Measurements from ENCODE around the gene SIVA1.

Gene SIVA1

GRCh38 chr14:104785708-104786080 is 32.7 kb downstream of the SIVA1 start:
- DNase-seq: no peak

GRCh38 chr14:104786091-104786586 is 33.2 kb downstream of the SIVA1 start:
- no peak for DNase-seq

- no peak for DNase-seq
Measured at GRCh38 chr14:104786726-104787675, 34.1 kb downstream of the SIVA1 start.

DNA sequence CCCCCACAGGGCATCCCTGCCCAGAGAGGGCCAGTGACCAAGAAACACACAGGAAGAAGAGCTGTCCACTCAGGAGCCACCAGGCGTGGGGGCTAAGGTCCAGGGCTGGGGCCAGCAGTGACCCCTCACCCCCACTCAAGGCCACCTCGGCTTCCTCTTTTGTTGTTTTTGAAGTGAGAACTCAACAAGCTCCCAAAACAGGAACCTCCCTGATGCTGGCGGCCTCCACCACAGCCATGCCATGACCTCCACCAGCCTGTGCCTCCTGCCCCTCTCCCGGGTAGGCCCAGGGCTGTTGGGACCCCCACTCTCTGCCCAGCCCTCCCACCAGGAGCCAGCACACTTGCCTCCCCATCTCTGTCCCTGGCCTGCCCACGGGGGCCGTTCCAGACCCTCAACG is 34.8 kb downstream of the SIVA1 start:
- DNase-seq: no peak

DNA sequence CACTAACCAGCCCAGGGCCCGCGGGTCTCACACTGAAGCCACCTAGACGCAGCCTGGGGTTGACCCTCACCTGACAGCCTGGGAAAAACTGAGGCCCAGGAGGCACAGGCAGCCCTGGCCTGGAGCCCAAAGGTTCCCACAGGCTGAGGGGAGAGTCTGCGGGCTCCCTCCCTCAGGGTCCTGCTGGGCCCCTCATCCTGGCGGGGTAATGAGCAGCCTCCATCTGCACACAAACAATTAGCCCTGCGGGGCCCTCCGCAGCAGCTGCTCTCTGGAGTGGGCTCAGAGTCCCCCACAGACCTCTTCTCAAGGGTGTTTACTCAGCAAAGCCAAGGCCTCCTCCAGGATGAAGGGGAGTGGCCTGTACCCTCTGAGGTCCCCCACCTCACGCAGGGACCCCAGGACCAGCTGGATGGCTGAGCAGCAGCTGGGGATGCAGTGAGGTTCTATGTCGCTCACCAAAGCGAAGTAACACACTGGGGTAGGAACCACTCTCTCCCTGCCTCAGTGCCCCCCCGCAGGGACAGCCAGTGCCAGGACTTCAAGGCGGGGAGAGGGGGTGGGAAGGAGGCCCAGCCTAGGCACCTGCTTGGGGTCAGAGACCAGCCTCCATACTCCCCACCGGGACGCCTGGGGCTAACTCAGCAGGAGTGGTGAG is 35.3 kb downstream of the SIVA1 start:
- DNase-seq: no peak

DNA sequence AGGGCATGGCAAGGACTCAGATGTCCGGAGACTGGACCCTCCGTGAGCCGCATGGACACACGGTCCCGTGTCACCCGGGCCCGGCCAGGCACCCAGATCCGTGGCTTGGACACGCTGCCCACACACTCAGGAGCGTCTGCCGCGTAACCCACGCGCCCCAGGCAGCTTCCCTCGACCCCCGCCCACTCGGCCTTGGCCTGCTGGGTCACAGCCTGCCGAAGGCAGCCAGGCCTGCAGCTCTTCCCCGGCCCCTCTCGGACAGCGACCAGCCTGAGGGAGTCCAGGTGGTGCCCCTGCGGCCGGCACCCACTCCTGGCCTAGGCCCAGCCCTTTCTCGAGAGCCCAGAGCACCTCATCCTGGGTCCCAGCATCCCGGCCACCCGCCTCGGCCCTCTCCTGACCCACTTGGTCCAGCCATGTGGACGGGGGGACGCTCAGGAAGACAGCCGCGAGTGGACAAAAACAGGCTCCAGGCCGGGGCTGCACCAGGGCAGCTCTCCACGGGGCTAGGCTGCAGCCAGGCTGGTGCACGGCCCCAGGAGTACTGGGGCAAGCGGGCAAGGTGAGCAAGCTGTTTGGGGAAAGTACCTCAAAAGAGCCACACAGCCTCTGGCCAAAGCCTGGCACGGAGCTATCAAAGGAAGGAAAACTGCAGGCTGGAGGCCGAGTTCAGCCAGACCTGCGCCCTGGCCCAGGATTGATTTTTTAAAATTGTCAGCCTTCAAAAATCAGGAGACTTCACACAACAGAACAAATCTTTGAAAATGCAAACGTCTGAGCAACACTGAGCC is 36.1 kb downstream of the SIVA1 start:
- DNase-seq: no peak

DNA sequence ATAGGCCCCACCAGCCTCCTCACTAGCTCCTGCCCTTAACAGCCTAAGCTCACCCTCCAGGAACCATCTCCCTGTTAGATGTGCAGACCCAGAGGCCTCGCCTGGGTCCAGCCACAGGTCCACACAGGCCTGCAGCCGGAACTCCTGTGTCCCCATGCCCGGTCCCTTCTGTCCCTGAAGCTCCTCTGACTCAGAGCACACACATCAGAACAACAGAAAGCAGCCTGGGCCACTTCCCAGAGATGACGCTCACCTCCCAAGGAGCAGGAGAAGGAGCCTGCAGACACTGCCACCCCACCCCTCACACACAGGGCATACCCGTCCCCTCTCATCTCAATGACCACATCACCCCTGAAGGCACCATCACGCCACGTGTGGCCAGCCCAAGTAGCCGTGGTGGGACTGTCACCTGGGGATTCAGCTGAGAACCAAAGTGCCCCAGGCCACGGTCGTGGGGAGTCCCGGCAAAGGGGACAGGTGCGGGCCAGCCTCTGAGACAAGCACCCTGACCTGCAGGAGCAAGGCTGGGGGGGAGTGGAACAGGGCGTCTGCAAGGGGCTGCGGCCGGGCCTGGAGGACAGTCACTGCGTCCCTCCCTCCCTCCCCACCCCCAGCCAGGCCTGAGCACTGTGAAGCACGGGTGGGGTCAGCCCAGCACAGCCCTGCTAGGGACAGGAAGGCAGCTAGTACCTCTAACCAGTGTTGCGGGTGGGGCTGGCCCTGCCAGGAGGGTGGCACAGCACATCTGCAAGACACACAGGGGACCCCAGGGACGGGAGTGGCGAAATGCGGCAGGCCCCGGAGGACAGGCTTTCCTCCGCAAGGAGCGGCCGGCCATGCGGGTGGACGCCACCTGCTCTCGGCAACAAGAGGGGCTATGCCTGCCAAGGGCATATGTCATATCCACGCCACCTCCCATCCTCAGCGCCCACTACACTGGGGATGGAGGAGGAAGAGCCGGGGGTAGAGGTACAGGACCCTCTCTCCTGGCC is 37.1 kb downstream of the SIVA1 start:
- DNase-seq: no peak

GRCh38 chr14:104791425-104791824 is 38.5 kb downstream of the SIVA1 start:
- DNase-seq: no peak

DNA sequence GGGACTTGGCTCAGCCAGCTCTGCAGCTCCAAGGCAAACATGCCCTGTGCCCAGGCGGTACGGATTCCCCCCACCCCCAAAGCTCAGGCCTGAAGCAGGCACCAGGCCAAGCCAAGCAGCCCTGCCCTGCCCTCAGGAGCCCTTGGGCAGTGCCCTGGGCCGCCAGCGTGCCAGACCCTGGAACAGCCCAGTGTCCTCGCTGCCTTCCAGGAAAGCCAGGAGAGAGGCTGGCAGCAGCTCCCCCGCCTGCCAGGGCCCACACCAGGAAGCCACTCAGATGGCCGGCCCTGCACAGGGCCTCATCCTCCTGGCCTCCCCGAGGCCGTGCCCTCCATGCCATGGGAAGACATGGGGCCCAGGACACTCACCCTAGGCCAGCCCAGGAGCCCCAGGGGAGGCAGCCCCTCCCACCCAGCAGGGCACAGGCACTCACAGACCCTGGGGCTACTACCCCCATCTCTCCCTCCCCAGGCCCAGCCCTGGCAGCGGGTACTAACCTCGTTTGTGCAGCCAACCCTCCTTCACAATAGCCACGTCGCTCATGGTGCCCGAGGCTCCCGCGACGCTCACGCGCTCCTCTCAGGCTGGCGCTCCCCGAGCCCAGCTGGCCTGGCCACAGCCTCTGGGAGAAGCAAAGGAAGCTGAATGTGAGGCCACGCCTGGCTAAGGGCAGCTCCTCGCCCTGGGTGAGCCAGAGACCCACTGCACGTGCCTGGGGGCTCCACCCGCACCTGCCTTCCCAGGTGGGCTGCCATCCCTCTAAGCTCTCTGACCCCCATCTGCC is 39.3 kb downstream of the SIVA1 start:
- DNase-seq: no peak

DNA sequence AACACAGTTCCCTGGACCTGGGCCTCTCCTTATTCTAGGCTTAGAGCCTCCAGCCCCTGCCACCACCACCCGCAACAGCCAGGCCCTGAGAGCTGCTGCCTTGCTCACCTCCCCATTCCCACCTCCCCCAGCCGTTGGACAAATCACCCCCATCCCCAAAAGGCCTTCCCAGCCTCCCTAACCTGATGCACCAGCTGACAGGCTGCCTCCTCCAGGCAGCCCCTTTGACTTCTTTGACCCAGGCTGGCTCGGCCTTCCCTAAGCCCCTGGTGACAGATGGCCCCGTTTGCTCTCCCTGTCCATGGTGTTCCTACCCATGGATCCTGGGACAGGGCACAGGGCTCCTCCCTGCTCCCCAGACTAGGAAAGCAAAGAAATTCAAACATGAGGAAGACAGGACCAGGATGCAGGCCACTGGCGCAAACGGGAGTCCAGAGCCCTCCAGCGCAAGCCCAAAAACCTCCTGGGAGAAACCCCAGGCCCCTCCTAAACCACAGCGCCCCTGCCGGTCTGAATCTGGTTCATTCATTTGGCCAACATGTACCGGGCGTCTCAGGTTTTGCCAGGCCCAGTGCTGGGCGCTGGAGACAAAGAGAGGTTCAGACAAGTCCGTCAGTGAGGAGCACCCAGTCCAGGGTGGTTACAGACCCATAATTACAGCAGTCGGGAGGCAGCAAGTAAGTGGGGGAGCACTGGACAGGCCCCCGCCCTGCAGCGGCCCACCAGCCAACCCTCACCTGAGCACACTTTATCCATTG is 40.2 kb downstream of the SIVA1 start:
- no peak for DNase-seq

DNA sequence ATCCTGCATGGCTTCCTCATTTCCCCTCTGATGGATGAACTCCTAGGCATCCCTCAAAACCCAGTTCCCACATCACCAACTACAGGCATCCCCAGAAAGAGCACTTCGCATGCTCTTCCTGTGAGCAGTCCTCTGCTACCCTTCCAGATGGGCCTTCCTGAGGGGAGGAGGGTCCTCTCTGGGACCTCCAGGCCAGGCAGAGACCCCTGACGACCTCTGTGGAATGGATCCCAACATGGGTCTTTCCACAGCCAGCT is 40.7 kb downstream of the SIVA1 start:
- DNase-seq: no peak

DNA sequence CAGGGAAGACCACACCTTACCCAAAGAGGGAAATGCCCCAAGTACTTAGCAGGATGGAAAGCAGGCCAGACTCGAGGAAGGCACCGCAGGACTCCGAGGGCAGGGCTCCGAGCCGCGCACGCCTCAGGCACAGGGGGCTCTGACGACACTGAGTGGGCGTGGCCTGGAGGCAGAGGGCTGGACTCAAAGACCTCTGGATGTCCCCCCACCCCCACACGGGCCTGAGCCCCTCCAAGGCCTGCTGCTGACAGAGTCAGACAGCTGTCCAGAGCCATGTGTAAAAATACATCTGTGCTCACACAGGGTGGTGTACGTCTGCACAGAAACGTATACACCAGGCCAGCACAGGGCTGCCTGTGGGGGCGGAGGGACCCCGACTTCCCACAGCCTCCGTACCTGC is 41.2 kb downstream of the SIVA1 start:
- DNase-seq: peak; percentile 77

GRCh38 chr14:104794631-104794992 is 41.7 kb downstream of the SIVA1 start:
- DNase-seq: no peak

- no peak for DNase-seq
Measured at GRCh38 chr14:104794993-104795780, 42.2 kb downstream of the SIVA1 start, which contains the start of gene AKT1. AKT1 (minus strand) TSS chr14:104795748; CDS start chr14:104792643, 3,105 bp downstream.

DNA sequence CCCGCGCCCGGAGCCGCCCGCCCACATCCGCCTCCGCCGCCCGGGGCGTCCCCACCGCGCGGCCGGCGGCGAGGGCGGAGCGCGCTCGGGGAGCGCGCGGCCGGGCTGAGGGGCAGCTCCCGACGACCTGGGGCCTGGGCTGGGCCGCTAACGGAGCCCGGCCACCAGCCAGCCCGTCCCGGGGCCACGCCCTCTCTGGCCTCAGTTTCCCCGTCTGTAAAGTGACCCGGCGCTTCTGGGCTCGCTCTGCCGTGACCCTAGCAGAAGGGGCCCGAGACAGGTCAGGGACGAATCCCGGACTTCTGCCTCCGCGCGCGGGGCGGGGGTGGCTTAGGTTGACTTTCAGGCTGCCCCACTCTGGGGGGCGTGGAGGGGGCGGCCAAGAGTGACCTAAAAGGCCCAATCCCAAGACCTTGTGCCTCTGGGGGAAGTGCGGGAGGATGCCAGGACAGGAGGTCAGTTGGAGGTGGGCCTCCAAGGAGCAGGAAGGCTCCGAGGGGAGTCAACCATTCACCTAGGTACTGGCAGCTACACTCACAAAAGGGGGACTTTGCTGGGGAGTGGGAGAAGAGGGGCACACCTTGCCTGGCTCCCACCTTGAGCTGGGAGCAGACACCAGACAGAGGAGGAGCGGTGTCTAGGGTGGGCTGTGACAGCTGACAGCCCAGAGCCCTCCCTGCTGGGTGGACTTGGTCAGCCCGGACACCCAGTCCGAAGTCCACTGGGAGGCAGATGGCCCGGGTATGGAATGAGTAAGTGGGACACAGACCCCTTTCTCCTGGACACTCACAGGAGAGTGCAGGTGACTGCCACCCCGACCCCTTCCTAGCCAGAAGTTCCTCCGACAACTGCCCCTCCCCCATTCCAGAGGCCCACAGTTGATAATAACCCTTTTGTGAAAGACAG is 43.1 kb downstream of the SIVA1 start:
- peak; percentile 70 for DNase-seq

DNA sequence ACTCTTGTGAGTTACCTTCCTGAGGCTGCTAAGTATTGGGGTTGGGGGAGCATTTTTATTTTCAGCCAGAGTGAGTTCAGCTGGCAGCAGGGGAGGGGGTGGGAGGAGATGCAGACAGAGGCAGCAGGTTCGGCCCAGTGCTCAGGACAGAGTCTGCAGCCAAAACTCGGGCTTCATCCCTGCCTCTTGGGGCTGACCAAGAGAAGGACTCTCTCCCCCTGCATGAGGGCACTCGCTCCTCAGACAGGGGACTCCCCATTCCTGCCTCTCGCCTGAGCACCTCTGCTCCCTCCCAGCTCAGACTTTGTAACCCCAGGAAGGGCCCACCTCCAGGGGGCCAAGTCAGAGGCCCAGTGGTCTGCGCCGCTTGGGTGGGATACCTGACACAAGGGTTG is 43.7 kb downstream of the SIVA1 start:
- no peak for DNase-seq

DNA sequence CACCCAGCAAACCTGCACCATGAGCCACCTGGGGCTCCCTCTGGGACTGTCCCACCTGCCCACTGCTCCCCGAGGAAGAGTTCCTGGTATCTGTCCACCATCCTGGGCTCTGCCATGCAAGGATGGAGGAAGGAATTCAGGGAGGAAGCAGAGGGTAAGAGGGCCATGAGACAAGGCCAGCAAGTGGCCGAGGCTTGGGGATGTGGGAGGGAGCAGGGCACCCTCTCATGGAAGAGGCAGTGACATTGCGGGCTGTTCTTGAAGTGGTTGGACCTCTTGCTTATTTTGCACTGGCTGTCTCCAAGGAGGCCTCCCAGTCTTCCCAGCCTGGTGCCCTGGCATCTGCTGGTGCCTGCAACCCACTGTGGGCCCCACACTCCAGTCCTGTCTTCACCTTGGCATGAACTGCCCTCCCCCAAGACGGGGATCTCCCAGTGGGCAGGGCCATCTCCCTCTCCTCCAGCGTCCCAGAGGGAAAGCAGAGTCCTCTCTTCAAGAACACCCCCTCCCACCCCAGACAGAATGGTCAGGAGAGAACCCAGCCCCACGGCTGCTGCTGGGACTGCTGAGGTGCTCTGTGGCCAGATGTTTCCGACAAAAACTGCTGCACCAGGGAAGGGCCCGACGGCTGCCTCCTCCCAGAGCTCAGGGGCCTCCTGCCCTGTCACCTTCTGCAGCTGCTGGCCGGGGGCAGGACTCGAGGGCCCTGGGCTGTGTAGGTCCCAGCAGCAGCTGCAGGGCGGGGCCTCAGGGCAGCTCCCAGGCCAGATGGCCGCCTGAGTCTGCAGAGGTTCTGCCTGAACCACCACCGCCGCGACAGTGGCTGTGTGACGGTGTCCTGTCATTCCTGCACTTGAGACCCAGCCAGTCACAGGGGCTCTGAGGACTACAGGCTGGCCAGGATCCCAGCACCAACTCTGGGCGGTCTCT is 44.4 kb downstream of the SIVA1 start:
- no peak for DNase-seq

All from fibroblast of skin of scalp (primary cell).